Adrenal gland (tissue), 12 donors: ENCODE data around the gene LCN10. TPM values are rescaled to one million over a fixed set of nuclear protein-coding genes. Genes with fewer than 3 reads are reported as not detected.
"Not testable (repeated sequence)": the region's sequence is repeated elsewhere in the genome, so short reads cannot be mapped to it uniquely, and the experiment has no call there.

Experiments
- DNase-seq, 7 donors: peaks; one replicate each; pipeline ENCODE4 v3.0.0-alpha.2; 2019 to 2020
- H3K27ac ChIP-seq, 5 donors: fragments of 200-600 bp; sonication (generic) in 4 of 5; 1 replicate in 3 of 5; 2 replicates in 2 of 5; pipeline versions ENCODE4 v1.5.1 to v1.8.0; 2016 to 2020; ENCODE audit warnings: mild to moderate bottlenecking in 1 of 5
- H3K27me3 ChIP-seq: fragments of 200-600 bp; 2 replicates; pipeline ENCODE4 v1.8.0; 2021
- H3K36me3 ChIP-seq, 2 donors: fragments of 200-600 bp; replicated peaks in 1 of 2; 1 replicate in 1 of 2; 2 replicates in 1 of 2; pipeline versions ENCODE4 v1.5.1 to v1.8.0; 2018 to 2022
- H3K4me1 ChIP-seq, 2 donors: fragments of 200-600 bp; replicated peaks in 1 of 2; 1 replicate in 1 of 2; 2 replicates in 1 of 2; pipeline versions ENCODE4 v1.5.1 to v1.8.0; 2018 to 2021
- H3K4me3 ChIP-seq, 4 donors: fragments of 200-600 bp; sonication (generic) in 3 of 4; one replicate each; pipeline ENCODE4 v1.5.1; 2016 to 2018
- H3K9me3 ChIP-seq, 3 donors: fragments of 200-600 bp; sonication (generic) in 1 of 3; replicated peaks in 1 of 3; 1 replicate in 2 of 3; 2 replicates in 1 of 3; pipeline versions ENCODE4 v1.5.1 to v1.8.0; 2016 to 2021
- POLR2A ChIP-seq, 2 donors: fragments of 450-650 bp; IDR thresholded peaks; one replicate each; pipeline ENCODE4 v1.6.1; 2017; ENCODE audit warnings: antibody characterized with exemption in 2 of 2, mild to moderate bottlenecking in 2 of 2, moderate library complexity in 1 of 2
- WGBS, 4 donors: extraction: QIAGEN DNeasy Blood & Tissue Kit in 2 of 4; methylation state at CpG; one replicate each; pipeline versions ENCODE4 v1.1.5 to v1.1.7; 2013 to 2017; 5-methylcytosine and 5-hydroxymethylcytosine counted together
- intact Hi-C, 2 donors: fragments of 100-400 bp; cut with DNase I; formaldehyde crosslinking; loops; one replicate each; pipeline versions ENCODE4 v1.14.1 to v1.15.0; 2022 to 2023
- polyA plus RNA-seq, 3 donors: library from polyadenylated mRNA; stranded (reverse); fragments of 200-250 nt in 2 of 3; fragments of 350-450 nt in 1 of 3; fragmentation: Illumina TruSeq in 1 of 3; extraction: RNeasy Lipid Tissue Mini Kit (QIAGEN cat#74804) in 1 of 3; gene quantifications; one replicate each; pipeline ENCODE4 v1.2.3, GENCODE V29; 2013 to 2014
- total RNA-seq, 9 donors: library from RNA; depleted of rRNA in 4 of 9; stranded (reverse); fragments of >200 nt in 4 of 9; fragments of 120-200 nt in 1 of 9; fragmentation: NEBNext Ultra II Directional in 1 of 9; extraction: Animal tissue kit (Norgen Biotek cat#: 25700) in 1 of 9; gene quantifications; one replicate each; pipeline versions ENCODE4 v1.1.0 to v1.2.4, GENCODE V29; 2013 to 2023
- TF ChIP-seq, protein P1 (sequence below), 6 experiments: fragments of 450-650 bp in 4 of 6; fragments of 200-600 bp in 2 of 6; sonication (generic) in 1 of 6; IDR thresholded peaks; 1 replicate in 5 of 6; 2 replicates in 1 of 6; pipeline versions ENCODE4 v1.5.1 to v1.8.0; 2016 to 2021; ENCODE audit warnings: antibody characterized with exemption in 6 of 6, mild to moderate bottlenecking in 2 of 6, moderate library complexity in 1 of 6
- donor health status: healthy with polysubstance abuse.
- donor health status: Bipolar disorder and iron deficiency.
- donor health status: DM: yes; HTN: yes; CAD: no.
- donor health status: DM: no; HTN: no; CAD: no.
- donor health status: DM: no; HTN: no; CAD: no.
- donor health status: DM: yes; HTN: yes; CAD: no.

The LCN10 gene
- total and polyA plus RNA-seq, 12 donors: 0.11 to 9.5 (median 0.84) TPM; not detected in 6

- WGBS, 4 donors: 65 to 84% (median 78%) methylated on average over 3 of the region's 3 CpGs
- no peak for TF ChIP-seq POLR2A (IDR thresholded peaks at IDR 0.05)
- TF ChIP-seq, protein P1, sequence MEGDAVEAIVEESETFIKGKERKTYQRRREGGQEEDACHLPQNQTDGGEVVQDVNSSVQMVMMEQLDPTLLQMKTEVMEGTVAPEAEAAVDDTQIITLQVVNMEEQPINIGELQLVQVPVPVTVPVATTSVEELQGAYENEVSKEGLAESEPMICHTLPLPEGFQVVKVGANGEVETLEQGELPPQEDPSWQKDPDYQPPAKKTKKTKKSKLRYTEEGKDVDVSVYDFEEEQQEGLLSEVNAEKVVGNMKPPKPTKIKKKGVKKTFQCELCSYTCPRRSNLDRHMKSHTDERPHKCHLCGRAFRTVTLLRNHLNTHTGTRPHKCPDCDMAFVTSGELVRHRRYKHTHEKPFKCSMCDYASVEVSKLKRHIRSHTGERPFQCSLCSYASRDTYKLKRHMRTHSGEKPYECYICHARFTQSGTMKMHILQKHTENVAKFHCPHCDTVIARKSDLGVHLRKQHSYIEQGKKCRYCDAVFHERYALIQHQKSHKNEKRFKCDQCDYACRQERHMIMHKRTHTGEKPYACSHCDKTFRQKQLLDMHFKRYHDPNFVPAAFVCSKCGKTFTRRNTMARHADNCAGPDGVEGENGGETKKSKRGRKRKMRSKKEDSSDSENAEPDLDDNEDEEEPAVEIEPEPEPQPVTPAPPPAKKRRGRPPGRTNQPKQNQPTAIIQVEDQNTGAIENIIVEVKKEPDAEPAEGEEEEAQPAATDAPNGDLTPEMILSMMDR (IDR thresholded peaks at IDR 0.05): no peak
- intact Hi-C loops: no loop called here
- Histone ChIP-seq H3K9me3 (no peaks in the 10 kb centered on the region), H3K4me3 (no peak overlapping the region), H3K27me3 (peaks cover 6% of the 10 kb centered on the region), H3K27ac (no peak overlapping the region), H3K36me3 (no peaks in the 10 kb centered on the region), H3K4me1 (no peaks in the 10 kb centered on the region)
- DNase-seq: no peak
Measured at GRCh38 chr9:136771907-136772415, 29.2 kb upstream of the LCN10 start.

GRCh38 chr9:136769710-136770191 is 27.0 kb upstream of the LCN10 start:
- intact Hi-C loops: no loop called here

DNA sequence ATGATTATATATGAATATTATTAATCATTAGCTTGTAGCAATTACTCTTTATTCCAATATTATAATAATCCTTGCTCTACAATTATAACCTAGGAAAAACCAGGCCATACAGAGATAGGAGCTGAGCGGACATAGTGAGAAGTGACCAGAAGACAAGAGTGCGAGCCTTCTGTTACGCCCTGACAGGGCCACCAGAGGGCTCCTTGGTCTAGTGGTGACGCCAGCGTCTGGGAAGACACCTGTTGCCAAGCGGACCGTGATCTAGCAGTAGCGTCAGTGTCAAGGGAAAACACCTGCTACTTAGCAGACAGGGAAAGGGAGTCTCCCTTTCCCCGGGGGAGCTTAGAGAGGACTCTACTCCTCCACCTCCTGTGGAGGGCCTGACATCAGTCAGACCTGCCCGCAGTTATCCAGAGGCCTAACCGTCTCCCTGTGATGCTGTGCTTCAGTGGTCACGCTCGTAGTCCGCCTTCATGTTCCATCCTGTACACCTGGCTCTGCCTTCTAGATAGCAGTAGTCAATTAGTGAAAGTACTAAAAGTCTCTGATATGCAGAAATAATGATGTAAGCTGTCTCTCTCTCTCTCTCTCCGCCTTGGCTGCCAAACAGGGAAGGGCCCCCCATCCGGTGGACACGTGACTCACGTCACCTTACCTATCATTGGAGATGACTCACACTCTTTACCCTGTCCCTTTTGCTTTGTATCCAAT is 23.8 kb upstream of the LCN10 start:
- H3K4me1 ChIP-seq, H3K27ac ChIP-seq, H3K9me3 ChIP-seq, H3K4me3 ChIP-seq, H3K36me3 ChIP-seq, intact Hi-C loops, H3K27me3 ChIP-seq: not testable (repeated sequence)
- TF ChIP-seq, protein P1 (IDR thresholded peaks at IDR 0.05): peak in 2 of 6 experiments; percentile 13 to 28
- 36 to 55% (median 37%) methylated on average over 12 to 18 of the region's 18 CpGs for whole genome bisulfite sequencing, 4 donors
- peak; percentile 64 to 89 (median 79) for DNase-seq

More at GRCh38 chr9:136769710-136770191, 27.0 kb upstream of the LCN10 start:
- DNase-seq: peak in 3 of 7 donors; percentile 22 to 44 (median 40)
- WGBS, 4 donors: 0 to 10% (median 5%) methylated on average over 1 to 16 of the region's 16 CpGs
- Histone ChIP-seq H3K9me3 (no peaks in the 10 kb centered on the region), H3K36me3 (no peaks in the 10 kb centered on the region), H3K4me1 (no peaks in the 10 kb centered on the region), H3K4me3 (no peak overlapping the region), H3K27ac (no peak overlapping the region), H3K27me3 (peaks cover 6% of the 10 kb centered on the region)
- TF ChIP-seq POLR2A (IDR thresholded peaks at IDR 0.05): no peak
- TF ChIP-seq, protein P1 (IDR thresholded peaks at IDR 0.05): peak in 5 of 6 experiments; percentile 19 to 52 (median 35)

DNA sequence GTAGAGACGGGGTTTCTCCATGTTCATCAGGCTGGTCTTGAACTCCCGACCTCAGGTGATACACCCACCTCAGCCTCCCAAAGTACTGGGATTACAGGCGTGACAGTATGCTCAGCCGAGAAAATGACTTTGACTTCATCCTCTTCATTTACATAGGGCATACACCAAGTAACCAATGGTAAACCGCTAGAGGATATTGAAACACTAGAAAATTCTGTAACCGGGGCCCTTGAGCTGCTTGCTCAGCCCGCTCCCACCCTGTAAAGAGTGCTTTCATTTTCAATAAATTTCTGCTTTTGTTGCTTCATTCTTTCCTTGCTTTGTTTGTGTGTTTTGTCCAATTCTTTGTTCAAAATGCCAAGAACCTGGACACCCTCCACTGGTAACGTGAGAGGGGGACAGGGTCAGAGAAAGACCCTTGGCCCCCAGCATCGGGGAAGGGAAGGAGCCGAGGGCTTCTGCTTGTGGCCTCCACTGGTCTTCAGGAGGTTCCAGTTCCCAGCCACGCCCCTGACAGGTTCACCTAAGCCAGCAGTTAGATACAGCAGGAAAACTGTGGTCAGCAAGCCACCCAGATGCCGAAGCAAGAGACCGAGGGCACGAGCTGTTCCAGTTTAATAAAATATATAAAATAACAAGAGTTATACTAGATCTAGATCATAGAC is 23.1 kb upstream of the LCN10 start:
- H3K27me3 ChIP-seq, H3K9me3 ChIP-seq, H3K4me1 ChIP-seq, DNase-seq, H3K27ac ChIP-seq, intact Hi-C loops, H3K36me3 ChIP-seq, H3K4me3 ChIP-seq: not testable (repeated sequence)
- WGBS, 4 donors: 74 to 81% (median 76%) methylated on average over 14 of the region's 14 CpGs
